HG03196 (cell line): ENCODE measurements around the gene ZNF565.
"Not testable (repeated sequence)": the region's sequence is repeated elsewhere in the genome, so short reads cannot be mapped to it uniquely, and the experiment has no call there.

ENCODE experiments used
- ATAC-seq: cut with Tn5 transposase; IDR thresholded peaks from one replicate; pipeline ENCODE4 v1.9.1; 2021; ENCODE audit not compliant: unreplicated experiment

ZNF565 gene

GRCh38 chr19:36152019-36152351 lies 62.5 kb downstream of the ZNF565 start:
- ATAC-seq = no peak

- no peak for ATAC-seq
Observed at GRCh38 chr19:36151144-36152018, 63.1 kb downstream of the ZNF565 start.

- no peak for ATAC-seq
Observed at GRCh38 chr19:36150586-36150985, 63.9 kb downstream of the ZNF565 start.

GRCh38 chr19:36149673-36150406 lies 64.6 kb downstream of the ZNF565 start:
- no peak for ATAC-seq

GRCh38 chr19:36144624-36145023 lies 69.8 kb downstream of the ZNF565 start:
- no peak for ATAC-seq

GRCh38 chr19:36142496-36142895 lies 72.0 kb downstream of the ZNF565 start:
- no peak for ATAC-seq

- ATAC-seq = no peak
Observed at GRCh38 chr19:36142046-36142445, 72.4 kb downstream of the ZNF565 start.

GRCh38 chr19:36141039-36141927 lies 73.2 kb downstream of the ZNF565 start:
- ATAC-seq = no peak

- ATAC-seq = no peak
Observed at GRCh38 chr19:36140304-36141038, 74.0 kb downstream of the ZNF565 start.

GRCh38 chr19:36139473-36140303 lies 74.8 kb downstream of the ZNF565 start, which contains the start of gene CAPNS1:
Gene CAPNS1 (plus strand): TSS chr19:36140066. CDS start chr19:36141012, 946 bp downstream.
- peak; percentile 71 for ATAC-seq

GRCh38 chr19:36139120-36139472 lies 75.4 kb downstream of the ZNF565 start:
- no peak for ATAC-seq

- no peak for ATAC-seq
Observed at GRCh38 chr19:36136964-36137686, 77.3 kb downstream of the ZNF565 start.

GRCh38 chr19:36134867-36135266 lies 79.6 kb downstream of the ZNF565 start:
- not testable (repeated sequence) for ATAC-seq
